T-helper 1 cell treated with Interleukin-12 subunit alpha and Interleukin-12 subunit beta and Interleukin-4 antibody, amounts not matched to agents 30 ng/mL and 1 ng/mL, for 36 hours (primary cell): ENCODE data around the gene GHR. TPM values are rescaled to one million over a fixed set of nuclear protein-coding genes. Genes with fewer than 3 reads are reported as not detected.

Experiments used
- intact Hi-C: fragments of 100-400 bp; cut with micrococcal nuclease; formaldehyde crosslinking; loops from one replicate; pipeline ENCODE4 v1.15.1; 2024
- total RNA-seq: library from RNA; stranded (reverse); gene quantifications from 2 replicates; pipeline ENCODE4 v1.2.3, GENCODE V29; 2022

The GHR gene
- total RNA-seq, 1 donor from 2014 or later, result not detected

GRCh38 chr5:42461507-42461906 is 38.3 kb downstream of the GHR start:
- intact Hi-C loops, result no loop called here

- intact Hi-C loops, result no loop called here
Measured at GRCh38 chr5:42462083-42462482, 38.8 kb downstream of the GHR start.

- intact Hi-C loops, result no loop called here
Measured at GRCh38 chr5:42467572-42467971, 44.3 kb downstream of the GHR start.

- intact Hi-C loops, result no loop called here
Measured at GRCh38 chr5:42467981-42468524, 44.8 kb downstream of the GHR start.

GRCh38 chr5:42483472-42484154 is 60.4 kb downstream of the GHR start:
- intact Hi-C loops, result no loop called here

GRCh38 chr5:42487077-42487476 is 63.8 kb downstream of the GHR start:
- intact Hi-C loops, result no loop called here

GRCh38 chr5:42487821-42488220 is 64.6 kb downstream of the GHR start:
- intact Hi-C loops, result no loop called here

- intact Hi-C loops, result no loop called here
Measured at GRCh38 chr5:42490831-42491230, 67.6 kb downstream of the GHR start.

- intact Hi-C loops, result no loop called here
Measured at GRCh38 chr5:42491699-42492098, 68.5 kb downstream of the GHR start.

GRCh38 chr5:42492974-42493373 is 69.7 kb downstream of the GHR start:
- intact Hi-C loops, result no loop called here

GRCh38 chr5:42494414-42494813 is 71.2 kb downstream of the GHR start:
- intact Hi-C loops, result no loop called here

- intact Hi-C loops, result loop anchor here (5.0 kb wide), 1 partner anchor 189 kb away; no protein-coding TSS in a partner anchor
Measured at GRCh38 chr5:42495914-42496313, 72.7 kb downstream of the GHR start.

- intact Hi-C loops, result loop anchor here (5.0 kb wide), 1 partner anchor 189 kb away; no protein-coding TSS in a partner anchor
Measured at GRCh38 chr5:42496397-42497156, 73.3 kb downstream of the GHR start.

GRCh38 chr5:42498000-42498399 is 74.8 kb downstream of the GHR start:
- intact Hi-C loops, result loop anchor here (5.0 kb wide), 1 partner anchor 191 kb away; no protein-coding TSS in a partner anchor

GRCh38 chr5:42499016-42499415 is 75.8 kb downstream of the GHR start:
- intact Hi-C loops, result loop anchor here (5.0 kb wide), 1 partner anchor 192 kb away; no protein-coding TSS in a partner anchor

- intact Hi-C loops, result no loop called here
Measured at GRCh38 chr5:42500003-42500599, 76.9 kb downstream of the GHR start.

GRCh38 chr5:42502613-42503470 is 79.6 kb downstream of the GHR start:
- intact Hi-C loops, result no loop called here

- intact Hi-C loops, result no loop called here
Measured at GRCh38 chr5:42506662-42507061, 83.4 kb downstream of the GHR start.

GRCh38 chr5:42507451-42508097 is 84.3 kb downstream of the GHR start:
- intact Hi-C loops, result no loop called here

- intact Hi-C loops, result no loop called here
Measured at GRCh38 chr5:42513246-42513645, 90.0 kb downstream of the GHR start.
